ENCODE measurements around the gene TUSC2. TPM values are rescaled to one million over a fixed set of nuclear protein-coding genes. Genes with fewer than 3 reads are reported as not detected.

TUSC2 gene
- total and polyA plus RNA-seq, 2 of the 13 experiments (the other 11 are each of a cell fraction or from before 2014, with no cell fraction given), result 36.7 to 39.1 TPM

- TF ChIP-seq KLF16 (CRISPR knock-in tag; IDR thresholded peaks at IDR 0.05) (peak; percentile 76 to 88), SAFB2 (CRISPR knock-in tag; IDR thresholded peaks at IDR 0.05; ENCODE audit: borderline replicate concordance, low read depth) (peak; percentile 63; the same call in 1 of the 2 replicates), ZSCAN29 (CRISPR knock-in tag; conservative IDR thresholded peaks at IDR 0.05) (peak; percentile 70; the same call in 1 of the 2 replicates), ZBTB20 (CRISPR knock-in tag; IDR thresholded peaks at IDR 0.05; ENCODE audit: borderline replicate concordance, low read depth) (peak; percentile 93; the same call in 1 of the 2 replicates), THAP7 (CRISPR knock-in tag; IDR thresholded peaks at IDR 0.05) (peak; percentile 52; the same call in 1 of the 2 replicates), THRA (CRISPR knock-in tag; IDR thresholded peaks at IDR 0.05; ENCODE audit: borderline replicate concordance) (no peak; the same call in 1 of the 2 replicates), STAG1 (CRISPR knock-in tag; IDR thresholded peaks at IDR 0.05) (peak; percentile 3; the same call in 1 of the 2 replicates), ZNF768 (CRISPR knock-in tag; IDR thresholded peaks at IDR 0.05) (peak; percentile 85), TARDBP (CRISPR knock-in tag; IDR thresholded peaks at IDR 0.05) (peak; percentile 23), STAT5B (CRISPR knock-in tag; IDR thresholded peaks at IDR 0.05) (0 out of 2 replicates have a peak, but pooled peaks have one; percentile 13), RXRB (CRISPR knock-in tag; IDR thresholded peaks at IDR 0.05; ENCODE audit: borderline replicate concordance) (peak; percentile 75), MAFK (conservative IDR thresholded peaks at IDR 0.05 in 1 of 2, IDR thresholded peaks at IDR 0.05 in 1 of 2; ENCODE audit: low read length in 2 of 2) (no peak), ZSCAN9 (CRISPR knock-in tag; IDR thresholded peaks at IDR 0.05; ENCODE audit: borderline replicate concordance) (peak; percentile 89), GZF1 (CRISPR knock-in tag; IDR thresholded peaks at IDR 0.05) (peak; percentile 88), ZNF143 (CRISPR knock-in tag; IDR thresholded peaks at IDR 0.05) (peak; percentile 100), ZNF678 (CRISPR knock-in tag; IDR thresholded peaks at IDR 0.05) (peak; percentile 61; the same call in 1 of the 2 replicates), TFDP1 (CRISPR knock-in tag; IDR thresholded peaks at IDR 0.05; ENCODE audit: borderline replicate concordance) (peak; percentile 96)
- TF ChIP-seq, protein P1, sequence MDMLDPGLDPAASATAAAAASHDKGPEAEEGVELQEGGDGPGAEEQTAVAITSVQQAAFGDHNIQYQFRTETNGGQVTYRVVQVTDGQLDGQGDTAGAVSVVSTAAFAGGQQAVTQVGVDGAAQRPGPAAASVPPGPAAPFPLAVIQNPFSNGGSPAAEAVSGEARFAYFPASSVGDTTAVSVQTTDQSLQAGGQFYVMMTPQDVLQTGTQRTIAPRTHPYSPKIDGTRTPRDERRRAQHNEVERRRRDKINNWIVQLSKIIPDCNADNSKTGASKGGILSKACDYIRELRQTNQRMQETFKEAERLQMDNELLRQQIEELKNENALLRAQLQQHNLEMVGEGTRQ (IDR thresholded peaks at IDR 0.05; ENCODE audit: low read depth, low read length), result no peak
- TF ChIP-seq, protein P1 (CRISPR knock-in tag; IDR thresholded peaks at IDR 0.05; ENCODE audit: borderline replicate concordance), result peak; percentile 35; the same call in 1 of the 2 replicates
- TF ChIP-seq, protein P2, sequence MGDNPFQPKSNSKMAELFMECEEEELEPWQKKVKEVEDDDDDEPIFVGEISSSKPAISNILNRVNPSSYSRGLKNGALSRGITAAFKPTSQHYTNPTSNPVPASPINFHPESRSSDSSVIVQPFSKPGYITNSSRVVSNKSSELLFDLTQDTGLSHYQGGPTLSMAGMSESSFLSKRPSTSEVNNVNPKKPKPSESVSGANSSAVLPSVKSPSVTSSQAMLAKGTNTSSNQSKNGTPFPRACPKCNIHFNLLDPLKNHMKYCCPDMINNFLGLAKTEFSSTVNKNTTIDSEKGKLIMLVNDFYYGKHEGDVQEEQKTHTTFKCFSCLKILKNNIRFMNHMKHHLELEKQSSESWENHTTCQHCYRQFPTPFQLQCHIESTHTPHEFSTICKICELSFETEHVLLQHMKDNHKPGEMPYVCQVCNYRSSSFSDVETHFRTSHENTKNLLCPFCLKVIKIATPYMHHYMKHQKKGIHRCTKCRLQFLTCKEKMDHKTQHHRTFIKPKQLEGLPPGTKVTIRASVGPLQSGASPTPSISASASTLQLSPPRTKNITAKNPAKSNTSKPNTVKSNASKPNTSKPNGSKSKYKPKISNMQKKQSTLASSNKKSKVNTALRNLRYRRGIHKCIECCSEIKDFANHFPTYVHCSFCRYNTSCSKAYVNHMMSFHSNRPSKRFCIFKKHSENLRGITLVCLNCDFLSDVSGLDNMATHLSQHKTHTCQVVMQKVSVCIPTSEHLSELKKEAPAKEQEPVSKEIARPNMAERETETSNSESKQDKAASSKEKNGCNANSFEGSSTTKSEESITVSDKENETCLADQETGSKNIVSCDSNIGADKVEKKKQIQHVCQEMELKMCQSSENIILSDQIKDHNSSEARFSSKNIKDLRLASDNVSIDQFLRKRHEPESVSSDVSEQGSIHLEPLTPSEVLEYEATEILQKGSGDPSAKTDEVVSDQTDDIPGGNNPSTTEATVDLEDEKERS (CRISPR knock-in tag; IDR thresholded peaks at IDR 0.05), result peak; percentile 95
These were observed 22.7 kb upstream of the TUSC2 start, which contains the start of the genes CYB561D2 and NPRL2 (continued) for GRCh38 chr3:50350527-50351322.

Data from HepG2 (cell line).